ENCODE results near the gene MEX3D.

The MEX3D gene

DNA sequence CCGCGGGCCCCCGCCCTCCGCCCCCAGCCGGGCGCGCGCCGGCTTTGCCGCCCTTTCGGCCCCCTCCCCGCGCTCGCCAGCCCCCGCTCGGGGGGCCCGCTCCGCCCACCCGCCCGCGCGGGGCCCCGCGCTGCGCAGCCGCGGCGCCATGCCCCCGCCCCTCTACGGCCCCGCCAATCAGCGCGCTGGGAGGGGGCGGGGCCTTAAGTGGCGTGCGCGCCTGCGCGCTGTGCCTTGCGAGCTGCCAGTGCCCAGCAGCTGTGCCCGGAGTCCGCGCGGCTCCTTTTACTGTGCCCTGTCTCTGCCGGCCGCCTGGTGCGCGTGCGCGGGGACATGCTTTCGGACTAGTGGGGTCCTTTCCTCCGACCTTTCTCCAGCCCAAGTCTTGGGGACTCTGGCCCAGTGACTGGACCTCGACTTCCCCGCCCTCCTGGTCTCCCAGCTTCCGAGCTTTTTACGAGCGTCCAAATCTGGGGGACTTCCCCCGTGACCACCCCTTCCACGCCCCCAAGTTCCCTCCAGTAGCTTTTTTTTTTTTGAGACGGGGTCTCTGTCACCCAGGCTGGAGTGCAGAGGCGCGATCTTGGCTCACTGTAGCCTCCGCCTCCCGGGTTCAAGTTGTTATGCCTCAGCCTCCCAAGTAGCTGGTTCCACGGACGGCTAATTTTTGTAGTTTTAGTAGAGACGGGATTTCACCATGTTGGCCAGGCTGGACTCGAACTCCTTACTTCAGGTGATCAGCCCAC, 24.8 kb upstream of the MEX3D start, which contains the start of gene MBD3:
TSS of gene MBD3 (minus strand) at position 111 of the 746 bp plus-strand sequence. CDS start 234 bp downstream, outside the sequence.
- DNase-seq = peak; percentile 23 to 95 (median 82)

DNA sequence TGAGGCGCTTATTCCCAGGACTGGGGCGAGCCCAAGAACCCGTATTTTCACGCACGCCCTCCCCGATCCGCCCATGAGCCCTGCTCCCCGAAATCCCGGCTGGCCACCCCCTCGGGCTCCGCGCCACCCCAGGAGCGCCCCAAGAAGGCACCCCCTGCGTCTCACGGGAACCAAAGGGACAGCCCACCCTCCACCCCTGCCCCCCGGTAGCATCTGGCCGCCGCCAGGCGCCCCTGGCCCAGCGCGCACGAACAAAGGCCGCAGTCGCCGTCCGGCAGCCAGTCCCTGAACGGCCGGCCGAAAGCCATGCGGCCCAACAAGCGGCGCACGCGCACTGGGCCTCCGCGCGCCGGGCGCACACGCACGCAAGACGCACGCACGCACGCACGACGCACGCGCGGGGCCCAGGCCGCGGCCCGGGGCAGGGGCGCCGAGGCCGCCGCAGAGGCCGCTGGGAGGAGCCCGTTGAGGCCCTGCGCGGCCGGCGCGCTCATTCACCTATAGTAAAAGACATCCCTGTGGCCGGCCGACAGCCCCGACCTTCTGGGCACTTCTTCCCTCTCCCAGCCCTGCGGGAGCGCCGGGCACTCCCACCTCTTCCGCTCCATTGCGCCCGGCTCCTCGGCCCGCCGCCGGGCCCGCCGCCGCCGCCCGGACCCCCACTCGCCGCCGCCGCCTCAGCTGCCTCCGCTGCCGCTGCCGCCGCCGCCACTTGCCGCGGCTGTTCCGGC, 24.1 kb upstream of the MEX3D start:
- DNase-seq = peak in 13 of 14 donors; percentile 24 to 89 (median 68)

DNA sequence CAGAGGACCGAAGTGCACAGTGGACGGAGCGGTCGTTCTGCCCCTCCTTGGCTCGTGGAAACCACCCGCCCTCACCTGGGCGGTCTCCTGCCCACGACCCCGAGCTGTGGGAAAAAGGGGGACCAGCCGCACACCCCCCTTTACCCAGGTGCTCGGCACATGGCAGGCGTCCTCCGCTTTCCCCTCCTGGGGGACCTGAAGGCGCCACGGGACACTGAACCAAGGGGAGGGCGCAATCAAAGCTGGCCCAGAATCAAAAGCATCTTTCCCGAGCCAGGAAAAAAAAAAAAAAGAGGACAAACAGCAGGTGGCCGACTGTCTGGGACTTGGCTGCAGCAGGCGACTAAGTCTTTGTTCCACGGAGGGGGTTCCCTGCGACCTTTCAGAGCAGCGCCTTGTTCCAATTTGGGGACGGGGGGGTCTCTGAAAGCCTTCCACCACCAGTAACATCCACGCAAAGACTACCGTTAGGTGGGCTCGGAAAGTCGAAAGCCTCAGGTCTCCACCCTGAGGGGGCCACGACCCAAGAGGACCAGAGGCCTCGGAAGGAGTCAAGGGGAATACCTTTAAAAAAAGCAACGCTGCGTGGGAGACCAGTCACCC, 23.4 kb upstream of the MEX3D start:
- no peak for DNase-seq

DNA sequence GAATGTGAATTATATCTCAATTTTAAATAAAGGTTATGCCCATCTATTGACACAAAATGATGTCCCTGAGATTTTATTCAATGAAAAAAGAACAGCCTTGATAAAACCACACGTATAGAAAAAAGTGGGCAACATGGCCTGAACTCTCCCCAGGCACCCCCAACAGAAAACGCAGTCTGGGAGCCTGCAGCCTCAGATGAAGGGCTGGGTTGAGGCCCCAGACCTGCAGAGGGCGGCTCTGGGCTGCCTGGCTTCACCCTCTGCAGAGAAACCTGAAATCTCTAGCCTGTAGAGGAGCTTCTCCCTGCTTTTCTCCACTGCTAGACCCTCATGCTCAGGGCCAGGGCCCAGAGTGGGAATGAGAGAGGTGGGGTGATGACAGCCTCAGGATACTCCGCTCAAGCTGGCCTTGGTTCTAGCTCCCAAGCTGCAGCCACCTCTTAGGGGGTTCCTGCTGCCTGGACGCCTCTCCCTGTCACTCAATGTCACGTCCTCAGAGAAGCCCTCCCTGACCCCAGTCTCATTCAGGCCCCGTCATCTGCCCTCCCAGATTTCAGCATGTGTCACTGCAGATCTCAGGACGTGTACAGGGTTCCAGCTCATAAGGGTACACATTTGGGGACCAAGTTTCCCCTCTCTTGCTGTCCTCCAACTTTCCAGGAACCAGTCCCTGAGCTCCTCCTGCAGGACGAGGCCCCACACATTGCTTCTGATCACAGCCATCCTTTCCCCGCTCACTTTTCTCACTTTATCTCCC, 22.7 kb upstream of the MEX3D start:
- no peak for DNase-seq

DNA sequence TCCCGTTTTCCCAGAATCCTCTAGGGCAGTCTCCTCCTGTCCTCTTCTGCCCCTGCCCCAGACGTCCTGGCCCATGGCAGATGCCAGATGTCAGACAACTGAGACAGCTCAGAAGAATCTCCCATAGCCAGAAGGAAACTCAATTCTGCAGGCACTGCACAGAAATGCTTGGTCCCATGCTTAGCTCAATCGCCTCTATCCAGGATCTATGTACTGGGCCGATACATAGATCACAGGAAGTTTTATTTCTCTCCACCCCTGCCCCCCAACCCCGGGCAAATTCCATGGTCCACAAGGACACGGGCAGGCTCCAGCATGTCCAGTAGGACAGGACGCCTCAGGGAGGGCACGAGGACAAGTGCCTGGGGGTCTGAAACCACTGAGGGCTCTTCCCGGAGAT, 19.7 kb upstream of the MEX3D start:
- DNase-seq = no peak

DNA sequence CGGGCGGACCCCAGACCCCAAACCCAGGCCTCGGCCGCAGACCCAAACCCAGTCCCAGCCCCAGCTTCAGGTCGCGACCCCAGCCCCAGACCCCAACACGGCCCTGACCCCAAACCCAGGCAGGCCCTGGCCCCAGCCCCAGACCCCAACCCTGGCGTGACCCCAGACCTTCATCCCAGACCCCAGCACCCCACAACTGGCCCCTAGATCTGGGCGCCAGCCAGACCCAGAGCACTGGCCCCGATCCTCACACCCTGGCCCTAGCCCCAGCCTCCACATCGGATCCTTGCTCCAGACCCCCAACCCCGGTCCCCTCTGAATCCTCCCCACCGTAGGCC, 17.1 kb upstream of the MEX3D start:
- no peak for DNase-seq

DNA sequence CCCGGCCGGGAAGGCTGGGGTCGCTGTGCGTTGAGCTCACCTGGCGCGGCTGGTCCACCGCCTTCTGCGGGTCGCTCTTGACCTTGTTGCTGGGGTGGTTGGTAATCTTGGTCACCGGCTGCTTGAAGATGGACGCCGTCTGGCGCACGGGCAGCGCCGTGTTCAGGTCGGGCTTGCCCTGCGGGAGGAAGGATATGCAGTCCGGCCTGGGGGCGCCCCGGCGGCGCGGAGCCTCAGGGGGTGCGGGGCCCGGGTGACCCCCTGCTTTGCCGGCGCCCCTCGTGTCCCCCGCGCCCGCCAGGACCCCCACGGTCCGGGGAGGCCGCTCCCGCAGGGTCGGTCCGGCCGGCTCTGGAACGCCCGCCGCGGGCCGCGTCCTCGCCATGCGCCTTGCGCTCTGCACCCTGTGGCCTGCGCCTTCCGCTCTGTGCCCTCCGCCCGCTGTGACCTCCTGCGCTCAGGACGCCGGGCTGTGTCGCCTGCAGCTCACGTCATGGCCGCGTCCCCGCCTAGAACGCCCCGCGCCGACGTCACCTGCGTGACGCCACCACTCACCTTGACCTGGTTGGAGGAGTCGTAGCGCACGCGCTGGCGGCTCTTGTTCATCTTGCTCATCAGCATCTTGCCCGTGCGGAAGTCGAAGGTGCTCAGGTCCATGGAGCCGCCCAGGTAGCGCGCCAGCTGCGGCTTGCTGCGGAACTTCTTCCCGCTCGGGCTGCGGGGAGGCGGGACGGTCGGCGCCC, 16.5 kb upstream of the MEX3D start:
- DNase-seq = no peak

DNA sequence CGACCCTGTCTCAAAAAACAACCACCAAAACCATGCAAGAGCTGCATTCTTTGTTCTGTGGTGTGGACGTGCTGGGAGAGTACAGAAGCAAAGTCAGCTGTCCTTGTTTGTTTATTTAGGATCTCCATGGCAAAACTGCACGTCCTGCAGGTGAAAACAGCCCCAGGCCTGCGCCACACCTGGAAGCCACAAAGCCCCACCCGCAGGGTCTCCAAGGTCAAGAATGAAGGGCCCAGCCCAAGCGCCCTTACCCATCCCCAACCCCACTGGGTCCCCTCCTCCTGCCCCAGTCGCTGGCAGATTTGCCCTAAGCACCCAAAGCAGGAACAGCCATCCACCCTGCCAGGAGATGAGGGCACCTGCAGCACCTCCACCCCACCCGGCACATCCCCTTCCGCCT, 14.1 kb upstream of the MEX3D start:
- no peak for DNase-seq

DNA sequence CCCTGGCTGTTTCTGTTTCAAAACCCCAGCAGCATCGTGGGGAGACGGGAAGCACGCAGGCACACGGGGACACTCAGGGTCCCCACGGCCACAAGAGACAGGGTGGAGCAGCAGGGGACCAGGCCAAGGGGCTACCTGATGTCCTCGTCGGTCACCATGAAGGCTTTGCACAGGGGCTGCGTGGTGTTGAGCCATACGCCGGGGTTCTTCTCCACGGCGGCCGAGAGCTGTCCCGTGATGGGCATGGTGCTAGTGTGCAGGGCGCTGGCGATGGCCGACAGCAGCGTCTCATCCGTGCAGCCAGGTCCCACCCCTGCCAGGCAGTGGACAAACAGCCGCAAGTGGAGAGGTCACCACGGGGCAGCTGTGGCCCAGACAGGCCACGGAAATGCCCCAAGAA, 12.8 kb upstream of the MEX3D start:
- no peak for DNase-seq

DNA sequence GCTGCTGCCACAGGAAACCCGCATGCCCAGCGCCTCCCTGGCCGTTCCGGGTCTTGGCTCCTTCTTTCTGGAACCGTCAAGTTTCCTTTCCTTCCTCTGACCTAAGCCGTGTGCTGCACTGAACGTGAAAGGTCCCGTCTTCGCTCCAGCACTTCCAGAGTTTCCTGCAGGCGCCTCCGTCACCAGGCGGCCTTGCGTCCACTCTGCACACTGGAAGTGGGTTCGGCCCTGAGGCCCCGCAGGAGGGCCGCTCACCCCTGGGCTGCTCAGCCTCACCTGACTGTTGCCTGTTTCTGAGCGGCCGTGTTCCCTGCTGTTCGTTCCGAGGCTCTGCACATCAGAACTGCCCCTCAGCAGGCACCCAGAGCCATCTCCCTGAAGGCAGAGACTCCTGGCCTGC, 12.3 kb upstream of the MEX3D start:
- no peak for DNase-seq

DNA sequence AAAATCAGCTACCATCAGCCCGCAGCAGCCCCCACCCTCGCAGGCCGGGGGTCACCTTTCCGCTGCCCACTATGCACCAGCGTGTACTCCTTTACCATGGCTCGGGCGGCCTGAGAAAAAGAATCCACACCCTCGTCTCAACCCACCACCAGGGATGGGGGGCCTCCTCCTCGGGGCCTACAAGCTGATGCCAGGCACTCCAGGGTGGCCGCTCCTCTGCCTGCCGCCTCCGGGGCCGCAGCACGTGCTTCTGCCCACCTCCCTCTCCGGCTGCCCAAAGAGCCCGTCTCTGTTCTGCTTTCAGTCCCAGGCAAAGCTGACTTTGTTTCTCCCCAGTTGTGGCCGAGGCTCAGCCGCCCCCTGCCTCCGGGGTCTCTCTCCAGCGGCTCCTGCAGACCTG, 11.1 kb upstream of the MEX3D start:
- no peak for DNase-seq

DNA sequence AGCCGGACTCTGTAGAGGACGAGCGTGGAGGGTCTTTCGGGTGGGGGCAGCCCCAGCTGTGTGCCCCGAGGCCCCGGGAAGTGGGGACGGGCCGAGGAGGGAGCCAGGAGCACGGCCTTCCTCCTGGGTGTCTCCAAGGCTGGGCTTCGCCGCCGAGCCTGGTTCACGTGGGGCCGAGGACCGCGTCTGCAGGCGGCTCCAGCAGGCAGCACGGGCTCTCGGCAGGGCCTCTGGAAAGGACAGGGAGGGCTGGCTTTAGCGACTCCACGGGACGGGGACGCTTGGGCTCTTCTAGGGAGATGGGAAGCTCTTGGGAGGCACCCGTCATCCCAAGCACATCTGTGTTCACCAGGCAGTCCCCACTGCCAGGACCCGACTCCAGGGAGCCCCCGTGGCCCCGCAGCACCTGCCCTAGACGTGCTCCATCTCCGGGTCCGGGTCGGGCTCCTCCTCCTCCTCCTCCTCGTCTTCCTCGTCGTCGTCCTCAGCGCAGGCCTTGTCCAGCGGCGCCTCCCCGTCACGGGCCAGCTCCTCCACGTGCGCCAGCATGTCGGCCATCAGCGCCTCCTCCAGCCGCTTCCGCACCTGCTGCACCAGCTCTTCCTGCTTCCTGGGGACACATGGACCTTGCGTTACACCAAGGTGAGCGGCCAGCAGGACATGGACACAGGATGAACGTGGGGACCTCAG, 9.9 kb upstream of the MEX3D start:
- DNase-seq = no peak

DNA sequence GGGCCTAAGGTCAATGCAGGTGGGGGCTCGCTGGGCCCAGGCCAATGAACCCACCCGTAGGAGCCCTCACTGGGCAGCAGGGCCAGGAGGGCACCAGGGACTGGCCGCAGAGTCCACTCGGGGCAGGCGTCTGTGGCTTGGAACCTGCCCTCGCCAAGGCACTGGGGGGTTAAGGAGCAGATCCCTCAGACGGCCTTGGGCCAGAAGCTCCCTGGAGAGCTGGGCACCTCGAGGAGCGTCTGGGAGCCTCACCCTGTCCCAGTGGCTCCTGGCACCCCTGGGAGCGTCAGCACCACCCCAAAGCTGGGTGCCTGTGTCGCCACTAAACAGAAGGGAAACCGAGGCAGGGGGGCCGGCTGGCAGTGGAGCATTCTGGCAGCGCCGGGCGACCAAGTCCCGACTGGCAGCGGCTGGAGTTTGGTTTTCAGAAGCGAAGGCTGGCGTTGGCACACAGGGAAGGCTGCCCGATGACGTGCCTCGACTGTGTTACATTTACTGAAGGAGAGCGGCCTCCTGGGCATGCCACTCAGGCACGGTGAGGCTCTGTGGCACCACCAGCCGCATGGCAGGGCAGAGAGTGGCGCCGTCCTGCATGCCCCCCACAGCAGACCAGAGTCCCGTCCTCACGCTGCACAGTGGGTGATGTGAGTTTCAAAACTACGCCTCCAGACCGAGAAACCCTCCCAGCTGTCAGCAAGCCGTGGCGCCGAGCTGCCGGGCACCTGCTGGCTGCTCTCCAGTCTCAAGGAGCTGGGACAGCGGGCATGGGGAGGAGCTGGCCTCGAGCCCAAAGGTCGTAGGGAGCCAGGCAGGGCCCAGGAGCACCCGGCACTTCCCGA, 9.2 kb upstream of the MEX3D start:
- DNase-seq = no peak

DNA sequence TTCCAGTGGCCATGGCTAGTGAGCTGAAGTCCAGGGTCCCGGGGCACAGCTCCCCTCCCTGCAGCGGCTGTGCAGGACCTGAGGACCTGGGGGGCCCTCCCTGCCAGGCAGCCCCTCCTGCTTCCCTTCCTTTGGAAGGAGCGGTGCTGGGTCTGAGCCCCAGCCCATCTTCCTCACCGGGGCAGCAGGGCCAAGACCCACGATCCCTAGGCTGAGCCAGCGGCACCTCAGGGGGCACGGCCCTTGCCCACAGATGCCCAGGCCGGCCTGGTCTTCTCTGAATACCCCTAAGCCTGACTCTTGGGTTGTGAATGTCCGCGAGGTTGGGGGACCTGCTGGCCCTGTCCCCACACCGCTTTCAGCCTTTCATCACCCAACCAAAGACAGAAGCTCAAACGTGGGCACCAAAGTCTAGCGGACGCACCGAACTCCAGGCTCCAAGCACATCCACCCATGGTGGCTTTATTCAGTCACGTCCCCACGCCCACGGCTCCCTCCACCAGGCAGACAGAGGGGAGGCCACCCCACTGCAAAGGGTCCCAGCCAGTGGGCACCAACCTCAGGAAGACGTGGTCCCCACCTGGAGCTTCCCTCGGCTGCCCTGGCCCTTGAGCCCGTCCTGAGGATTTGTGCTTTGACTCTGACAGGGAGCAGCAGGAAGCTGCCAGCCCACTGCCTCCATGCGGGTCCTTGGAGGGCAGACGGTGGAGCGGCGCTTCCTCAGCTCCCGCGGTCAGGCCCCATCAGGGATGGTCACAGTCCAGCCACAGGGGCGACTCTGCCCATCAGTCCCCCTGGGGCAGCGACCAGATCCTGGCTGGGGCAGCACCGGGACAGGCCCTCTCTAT, 8.3 kb upstream of the MEX3D start:
- no peak for DNase-seq

DNA sequence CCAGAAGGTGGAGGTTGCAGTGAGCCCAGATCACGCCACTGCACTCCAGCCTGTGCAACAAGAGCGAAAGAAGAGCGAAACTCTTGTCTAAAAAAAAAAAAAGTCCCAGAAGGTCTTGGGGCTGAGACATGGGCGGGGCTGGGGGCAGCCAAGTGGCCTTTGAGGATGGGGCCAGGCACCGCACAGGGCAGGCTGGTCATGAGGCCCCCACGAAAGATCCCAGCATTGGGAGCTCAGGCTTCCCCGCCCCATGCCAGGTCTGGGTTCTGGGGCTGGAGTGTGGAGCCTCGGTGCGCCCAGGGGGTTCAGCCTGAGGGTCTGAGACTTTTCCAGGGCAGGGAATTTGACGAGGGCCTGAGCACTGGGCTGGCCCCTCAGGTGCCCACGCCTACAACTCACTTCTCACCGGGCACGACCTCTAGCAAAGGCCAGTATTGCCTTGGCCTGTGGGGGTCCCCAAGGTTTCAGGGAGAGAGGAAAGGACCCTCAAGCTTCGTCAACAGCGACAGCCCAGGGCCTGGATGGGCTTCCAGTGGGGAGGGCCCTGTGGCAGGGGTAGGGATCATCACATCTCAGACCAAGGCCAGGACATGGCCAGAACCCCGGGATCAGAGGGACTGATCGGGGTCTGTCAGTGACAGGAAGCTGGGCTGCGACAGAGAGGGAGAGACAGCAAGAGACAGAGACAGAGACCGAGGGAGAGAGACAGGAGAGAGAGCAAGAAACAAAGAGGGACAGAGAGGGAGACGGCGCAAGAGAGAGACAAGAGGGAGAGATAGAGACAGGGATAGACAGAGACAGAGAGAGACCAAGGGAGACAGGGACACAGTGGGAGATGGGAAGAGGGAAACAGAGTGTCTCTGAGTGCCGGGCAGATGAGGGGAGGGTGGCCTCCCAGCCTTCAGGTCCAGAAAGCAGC, 7.5 kb upstream of the MEX3D start:
- no peak for DNase-seq

DNA sequence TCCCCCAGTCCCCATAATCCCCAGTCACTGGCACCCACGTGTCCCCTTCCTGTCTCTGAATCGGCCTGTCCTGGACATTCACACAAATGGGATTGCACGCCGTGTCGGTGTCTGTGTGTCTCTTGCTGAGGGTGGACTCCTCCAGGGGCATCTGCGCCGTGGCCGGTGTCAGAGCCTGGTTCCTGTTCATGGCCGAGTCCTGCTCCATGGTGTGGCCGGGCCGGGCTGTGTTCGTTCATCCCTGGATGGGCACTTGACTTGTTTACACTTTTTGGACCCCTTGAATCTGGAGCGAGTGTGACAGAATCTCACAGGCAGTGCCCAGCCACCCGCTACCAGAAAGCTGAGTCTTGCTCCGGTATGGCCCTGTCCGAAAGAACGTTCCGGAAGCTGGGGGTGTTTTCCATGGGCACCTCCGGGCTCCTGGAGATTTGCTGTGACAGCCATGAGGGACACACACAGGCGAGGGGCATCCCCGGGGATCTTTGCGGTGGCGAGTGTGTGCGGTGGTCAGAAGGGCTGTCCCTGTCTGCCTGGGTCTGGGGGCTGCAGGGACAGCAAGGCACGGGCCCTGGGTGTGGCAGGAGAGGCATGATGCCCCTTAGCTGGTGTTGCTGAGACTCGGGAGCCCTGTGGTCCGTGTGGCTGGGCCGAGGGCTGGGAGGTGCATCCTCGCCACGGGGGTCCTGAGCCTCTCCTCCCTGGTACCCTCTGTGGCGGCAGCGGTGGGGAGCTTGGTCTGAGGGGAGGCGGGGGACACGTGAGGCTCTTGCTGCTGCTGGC, 6.4 kb upstream of the MEX3D start:
- DNase-seq = no peak

DNA sequence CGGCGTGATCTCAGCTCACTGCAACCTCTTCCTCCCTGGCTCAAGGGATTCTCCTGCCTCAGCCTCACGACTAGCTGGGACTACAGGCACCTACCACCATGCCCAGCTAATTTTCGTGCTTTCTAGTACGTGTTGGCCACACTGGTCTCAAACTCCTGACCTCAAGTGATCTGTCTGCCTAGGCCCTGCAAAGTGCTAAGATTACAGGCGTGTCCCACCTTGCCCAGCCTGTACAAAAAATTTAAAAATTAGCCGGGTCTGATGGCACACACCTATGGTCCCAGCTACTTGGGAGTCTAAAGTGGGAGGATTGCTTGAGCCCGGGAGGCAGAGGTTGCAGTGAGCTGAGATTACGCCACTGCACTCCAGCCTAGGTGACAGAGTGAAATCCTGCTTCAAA, 4.7 kb upstream of the MEX3D start:
- no peak for DNase-seq

DNA sequence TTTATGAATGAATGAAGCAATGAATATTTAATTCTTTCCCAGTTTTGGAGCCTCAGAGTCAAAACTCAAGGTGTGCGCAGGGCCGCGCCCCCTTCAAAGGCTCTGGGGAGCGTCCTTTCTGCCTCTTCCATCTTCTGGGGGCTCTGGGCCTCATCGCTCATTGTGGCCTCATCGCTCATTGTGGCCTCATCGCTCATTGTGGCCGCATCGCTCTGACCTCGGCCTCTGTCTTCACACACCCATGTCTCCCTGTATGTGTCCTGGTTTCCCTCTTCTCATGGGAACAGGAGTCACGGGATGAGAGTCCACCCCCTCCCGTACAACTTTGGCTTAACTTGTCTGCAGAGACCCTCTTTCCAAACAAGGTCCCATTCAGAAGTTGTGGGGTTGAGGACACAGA, 3.2 kb upstream of the MEX3D start:
- no peak for DNase-seq
